ENCODE measurements around the gene USP2.

DNA sequence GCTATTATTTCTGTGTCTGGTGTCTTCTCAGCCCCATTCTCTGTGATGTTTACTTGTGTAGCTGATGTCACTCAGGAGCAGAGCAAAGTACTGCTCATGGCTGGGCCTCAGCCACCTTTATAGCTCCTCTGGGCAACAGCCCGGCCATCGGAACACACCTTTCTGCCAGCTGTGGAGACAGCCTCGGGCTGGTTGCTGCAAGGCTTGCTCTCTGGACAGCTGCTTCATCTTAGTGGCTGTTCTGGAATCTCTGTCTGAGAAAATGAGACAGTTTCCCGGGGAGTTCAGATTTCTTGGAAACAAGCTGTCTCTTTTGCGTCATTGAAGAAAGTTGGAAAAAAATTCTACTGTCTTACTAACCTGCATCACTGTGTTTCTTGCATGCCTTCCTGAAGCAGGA is 21.5 kb upstream of the USP2 start:
- TF ChIP-seq CTCF (IDR thresholded peaks at IDR 0.05; ENCODE audit: borderline replicate concordance, extremely low read depth, low read length, poor library complexity, severe bottlenecking) (no peak), EZH2 (IDR thresholded peaks at IDR 0.05; ENCODE audit: borderline replicate concordance, low read depth, low read length, severe bottlenecking) (no peak)
